ENCODE results near the gene SBF2.

- TF ChIP-seq CTCF (IDR thresholded peaks at IDR 0.05) = no peak
- TF ChIP-seq POLR2A (IDR thresholded peaks at IDR 0.05) = no peak
Measured at GRCh38 chr11:9974375-9974774, 319.6 kb downstream of the SBF2 start.
